ENCODE results near the gene GGCX. TPM values are rescaled to one million over a fixed set of nuclear protein-coding genes. Genes with fewer than 3 reads are reported as not detected.

The GGCX gene
- total and polyA plus RNA-seq, 2 of the 13 experiments (the other 11 are each of a cell fraction or from before 2014, with no cell fraction given) = 72.5 to 103 TPM

DNA sequence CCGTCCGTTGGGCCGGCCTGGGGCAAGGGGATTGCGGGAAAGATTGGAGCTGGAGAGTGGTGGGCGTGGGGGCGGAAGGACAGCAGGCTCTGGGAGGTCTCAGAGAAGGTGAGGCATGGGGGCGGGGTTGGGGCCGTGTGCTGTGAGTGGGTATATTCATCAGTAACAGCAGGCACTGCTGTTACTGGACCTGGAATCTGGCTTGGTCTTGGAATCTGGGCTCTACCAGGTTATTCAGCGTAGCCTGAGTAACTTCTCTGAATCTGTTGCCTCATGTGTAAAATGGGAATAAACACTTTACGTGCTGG, 34.7 kb upstream of the GGCX start (continued):
- TF ChIP-seq TRAFD1 (CRISPR knock-in tag; IDR thresholded peaks at IDR 0.05; ENCODE audit: borderline replicate concordance) = peak; percentile 44; the same call in 1 of the 2 replicates
- TF ChIP-seq ZMYM3 (CRISPR knock-in tag; IDR thresholded peaks at IDR 0.05) = 0 out of 2 replicates have a peak, but pooled peaks have one; percentile 8
- no peak for TF ChIP-seq ZNF354B (CRISPR knock-in tag; IDR thresholded peaks at IDR 0.05)
- peak; percentile 14 for TF ChIP-seq ZNF781 (CRISPR knock-in tag; IDR thresholded peaks at IDR 0.05; ENCODE audit: borderline replicate concordance, not compliant biosample characterization)
- TF ChIP-seq SAFB2 (CRISPR knock-in tag; IDR thresholded peaks at IDR 0.05; ENCODE audit: borderline replicate concordance, low read depth) = 0 out of 2 replicates have a peak, but pooled peaks have one; percentile 55
- no peak for TF ChIP-seq ZSCAN30 (CRISPR knock-in tag; IDR thresholded peaks at IDR 0.05)
- TF ChIP-seq, protein P1, sequence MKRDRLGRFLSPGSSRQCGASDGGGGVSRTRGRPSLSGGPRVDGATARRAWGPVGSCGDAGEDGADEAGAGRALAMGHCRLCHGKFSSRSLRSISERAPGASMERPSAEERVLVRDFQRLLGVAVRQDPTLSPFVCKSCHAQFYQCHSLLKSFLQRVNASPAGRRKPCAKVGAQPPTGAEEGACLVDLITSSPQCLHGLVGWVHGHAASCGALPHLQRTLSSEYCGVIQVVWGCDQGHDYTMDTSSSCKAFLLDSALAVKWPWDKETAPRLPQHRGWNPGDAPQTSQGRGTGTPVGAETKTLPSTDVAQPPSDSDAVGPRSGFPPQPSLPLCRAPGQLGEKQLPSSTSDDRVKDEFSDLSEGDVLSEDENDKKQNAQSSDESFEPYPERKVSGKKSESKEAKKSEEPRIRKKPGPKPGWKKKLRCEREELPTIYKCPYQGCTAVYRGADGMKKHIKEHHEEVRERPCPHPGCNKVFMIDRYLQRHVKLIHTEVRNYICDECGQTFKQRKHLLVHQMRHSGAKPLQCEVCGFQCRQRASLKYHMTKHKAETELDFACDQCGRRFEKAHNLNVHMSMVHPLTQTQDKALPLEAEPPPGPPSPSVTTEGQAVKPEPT (CRISPR knock-in tag; IDR thresholded peaks at IDR 0.05; ENCODE audit: low read depth) = no peak
- no peak for TF ChIP-seq ZNF530 (CRISPR knock-in tag; IDR thresholded peaks at IDR 0.05; ENCODE audit: low read depth)
- TF ChIP-seq PHF20 (CRISPR knock-in tag; IDR thresholded peaks at IDR 0.05) = no peak

All from HepG2 (cell line).